LNCAP (cell line): ENCODE data around the gene EXD3.

Experiments
- TF ChIP-seq, protein P1 (sequence below): fragments of 450-650 bp; IDR thresholded peaks from 2 replicates; pipeline ENCODE4 v1.5.1; 2017; ENCODE audit warnings: mild to moderate bottlenecking

Gene EXD3

DNA sequence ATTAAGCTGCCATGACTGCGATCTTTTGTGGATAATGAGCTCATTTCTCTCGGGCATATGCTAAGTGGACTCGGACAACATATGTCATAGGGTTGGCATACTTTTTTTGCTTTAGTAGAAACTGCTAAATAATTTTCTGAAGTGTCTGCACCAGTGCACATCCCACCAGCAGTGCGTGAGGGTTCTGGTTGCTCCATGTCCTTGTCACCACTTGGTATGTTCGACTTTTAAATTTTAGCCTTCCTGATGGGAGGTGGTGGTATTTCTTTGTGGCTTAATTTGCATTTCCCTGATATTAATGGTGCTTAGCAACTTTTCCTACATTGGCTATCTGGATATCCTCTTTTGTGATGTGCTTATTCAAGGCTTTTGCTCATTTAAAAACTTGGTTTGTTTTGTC lies 63.1 kb downstream of the EXD3 start:
- TF ChIP-seq, protein P1, sequence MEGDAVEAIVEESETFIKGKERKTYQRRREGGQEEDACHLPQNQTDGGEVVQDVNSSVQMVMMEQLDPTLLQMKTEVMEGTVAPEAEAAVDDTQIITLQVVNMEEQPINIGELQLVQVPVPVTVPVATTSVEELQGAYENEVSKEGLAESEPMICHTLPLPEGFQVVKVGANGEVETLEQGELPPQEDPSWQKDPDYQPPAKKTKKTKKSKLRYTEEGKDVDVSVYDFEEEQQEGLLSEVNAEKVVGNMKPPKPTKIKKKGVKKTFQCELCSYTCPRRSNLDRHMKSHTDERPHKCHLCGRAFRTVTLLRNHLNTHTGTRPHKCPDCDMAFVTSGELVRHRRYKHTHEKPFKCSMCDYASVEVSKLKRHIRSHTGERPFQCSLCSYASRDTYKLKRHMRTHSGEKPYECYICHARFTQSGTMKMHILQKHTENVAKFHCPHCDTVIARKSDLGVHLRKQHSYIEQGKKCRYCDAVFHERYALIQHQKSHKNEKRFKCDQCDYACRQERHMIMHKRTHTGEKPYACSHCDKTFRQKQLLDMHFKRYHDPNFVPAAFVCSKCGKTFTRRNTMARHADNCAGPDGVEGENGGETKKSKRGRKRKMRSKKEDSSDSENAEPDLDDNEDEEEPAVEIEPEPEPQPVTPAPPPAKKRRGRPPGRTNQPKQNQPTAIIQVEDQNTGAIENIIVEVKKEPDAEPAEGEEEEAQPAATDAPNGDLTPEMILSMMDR, result no peak

DNA sequence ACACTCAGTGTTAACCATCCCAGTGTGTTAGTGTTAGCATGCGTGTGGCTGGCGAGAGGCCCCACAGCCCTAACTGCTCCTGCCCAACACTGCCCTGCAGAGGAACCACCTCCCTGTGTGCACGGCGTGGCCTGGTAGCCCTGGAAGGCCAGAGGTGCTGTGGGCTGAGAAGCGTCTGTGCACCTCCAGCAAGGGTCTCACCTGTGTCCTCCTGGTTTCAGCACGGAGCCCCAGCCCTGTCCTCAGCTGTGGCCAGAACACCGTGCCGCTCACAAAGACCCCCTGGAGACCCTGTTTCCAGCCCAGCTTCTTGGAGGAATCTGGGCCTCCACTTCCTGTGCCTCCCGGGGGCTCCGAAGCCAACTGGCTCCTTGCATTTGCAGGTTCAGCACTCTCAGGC lies 64.8 kb downstream of the EXD3 start:
- TF ChIP-seq, protein P1, result no peak

DNA sequence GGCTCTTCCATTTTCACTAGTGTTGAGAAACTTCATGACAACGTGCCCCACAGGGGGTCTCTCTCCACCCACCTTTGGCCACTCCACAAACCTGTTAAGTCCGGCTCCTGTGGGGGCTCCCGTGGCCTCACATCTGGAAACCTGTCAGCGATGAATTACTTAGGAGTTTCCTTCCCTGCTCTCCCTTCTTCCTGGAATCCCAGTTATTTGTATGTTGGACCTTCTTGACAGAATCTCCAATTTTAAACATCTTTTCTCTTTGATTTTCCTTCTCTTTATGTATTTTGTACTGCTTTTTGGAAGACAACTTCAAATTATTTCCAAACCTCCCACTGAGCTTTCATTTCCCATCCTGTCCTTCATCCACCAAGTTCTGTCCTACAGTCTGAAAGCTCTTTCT lies 65.8 kb downstream of the EXD3 start:
- TF ChIP-seq, protein P1, result no peak

DNA sequence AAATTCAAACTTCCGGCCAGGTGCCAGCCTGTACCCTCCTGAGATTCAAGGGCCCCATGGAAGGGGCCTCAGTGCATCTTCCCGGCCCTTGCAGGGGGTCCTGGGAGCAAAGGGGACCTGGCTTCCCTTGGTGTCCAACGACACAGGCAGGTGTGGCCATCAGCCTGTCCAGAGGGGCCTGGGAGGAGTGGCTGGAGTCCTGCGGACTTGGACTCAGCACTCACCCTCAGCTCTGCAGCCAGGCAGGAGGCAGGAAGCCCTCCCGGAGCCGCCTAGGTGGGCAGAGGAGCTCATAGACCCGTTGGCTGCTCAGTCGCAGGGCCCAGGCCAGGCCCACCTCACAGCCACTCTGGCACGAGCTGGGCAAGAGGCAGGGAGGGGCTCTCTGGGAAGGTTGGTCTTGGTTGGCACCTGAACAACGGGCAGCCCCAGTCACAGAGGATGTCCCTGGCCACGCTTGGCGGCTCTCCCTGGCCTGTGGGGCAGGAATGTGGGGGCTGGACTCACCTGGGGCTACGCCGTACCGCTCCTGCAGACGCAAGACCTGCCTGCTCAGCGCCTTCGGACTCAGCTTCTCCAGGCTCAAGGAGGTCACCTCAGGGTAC lies 67.1 kb downstream of the EXD3 start:
- TF ChIP-seq, protein P1, result no peak

DNA sequence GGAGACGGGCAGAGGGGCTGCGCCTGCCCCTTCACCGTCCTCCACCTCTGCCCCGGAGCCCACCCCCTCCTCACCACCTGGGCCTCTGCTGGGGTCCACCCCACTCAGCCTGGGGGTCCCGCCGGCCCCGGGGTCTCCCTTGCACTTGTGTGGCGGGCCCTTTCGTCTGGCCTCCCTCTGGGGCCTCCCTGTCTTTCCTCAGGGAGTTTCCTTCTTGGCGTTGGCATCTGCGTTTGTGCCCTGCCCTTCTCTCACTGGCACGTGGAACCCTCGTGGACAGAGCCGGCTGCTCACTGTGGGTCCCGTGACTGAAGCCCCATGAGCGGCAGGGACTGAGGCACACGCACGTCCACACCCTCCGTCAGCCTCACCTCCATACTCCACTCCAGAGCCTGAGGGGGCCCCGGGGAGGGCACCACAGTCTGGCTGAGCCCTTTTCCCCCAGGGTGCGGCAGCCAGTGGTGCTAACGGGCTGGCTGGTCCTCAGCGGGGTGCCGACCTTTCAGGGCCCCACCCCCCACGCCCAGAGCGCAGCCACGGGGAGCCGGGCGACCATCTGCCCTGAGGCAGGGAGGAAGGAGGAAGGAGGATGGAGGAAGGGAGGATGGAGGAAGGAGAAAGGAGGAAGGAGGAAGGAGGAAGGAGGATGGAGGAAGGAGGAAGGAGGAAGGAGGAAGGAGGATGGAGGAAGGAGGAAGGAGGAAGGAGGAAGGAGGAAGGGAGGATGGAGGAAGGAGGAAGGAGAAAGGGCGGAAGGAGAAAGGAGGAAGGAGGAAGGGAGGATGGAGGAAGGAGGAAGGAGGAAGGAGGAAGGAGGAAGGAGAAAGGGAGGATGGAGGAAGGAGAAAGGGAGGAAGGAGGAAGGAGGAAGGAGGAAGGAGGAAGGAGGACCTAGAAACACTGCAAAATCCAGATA lies 67.9 kb downstream of the EXD3 start:
- TF ChIP-seq, protein P1, result no peak

DNA sequence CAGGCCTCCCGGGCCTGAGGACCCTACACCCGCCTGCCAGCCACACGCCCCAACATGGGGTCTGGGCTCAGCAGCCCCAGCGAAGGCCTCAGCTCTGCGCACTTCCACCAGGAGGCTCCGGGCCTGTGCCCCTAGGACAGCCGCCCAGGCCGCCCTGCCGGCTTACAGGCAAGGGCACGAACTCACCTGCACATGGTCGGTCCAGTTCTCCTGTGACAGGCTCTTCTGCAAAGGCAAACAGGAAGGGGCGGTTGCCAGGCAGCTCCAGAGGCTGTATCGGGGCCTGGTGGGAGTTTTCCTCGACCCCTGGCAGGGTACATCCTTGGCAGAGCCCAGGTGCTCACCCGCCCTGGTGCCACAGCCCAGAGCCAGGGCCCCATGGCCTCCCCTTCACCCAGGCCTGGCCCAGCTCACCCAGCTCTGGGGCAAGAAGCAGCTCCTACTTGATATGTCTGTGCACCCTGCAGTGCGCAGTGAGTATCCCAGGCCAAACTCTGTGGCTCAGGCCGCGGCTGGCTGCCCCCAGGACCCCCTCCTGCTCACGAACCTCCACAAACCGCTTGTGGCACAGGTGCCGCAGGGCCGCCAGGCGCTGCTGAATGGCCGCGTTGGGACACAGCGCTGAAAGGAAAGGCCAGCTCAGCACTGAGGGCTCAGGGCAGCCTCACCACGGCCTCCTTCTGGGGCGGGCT lies 68.7 kb downstream of the EXD3 start:
- TF ChIP-seq, protein P1, result no peak

DNA sequence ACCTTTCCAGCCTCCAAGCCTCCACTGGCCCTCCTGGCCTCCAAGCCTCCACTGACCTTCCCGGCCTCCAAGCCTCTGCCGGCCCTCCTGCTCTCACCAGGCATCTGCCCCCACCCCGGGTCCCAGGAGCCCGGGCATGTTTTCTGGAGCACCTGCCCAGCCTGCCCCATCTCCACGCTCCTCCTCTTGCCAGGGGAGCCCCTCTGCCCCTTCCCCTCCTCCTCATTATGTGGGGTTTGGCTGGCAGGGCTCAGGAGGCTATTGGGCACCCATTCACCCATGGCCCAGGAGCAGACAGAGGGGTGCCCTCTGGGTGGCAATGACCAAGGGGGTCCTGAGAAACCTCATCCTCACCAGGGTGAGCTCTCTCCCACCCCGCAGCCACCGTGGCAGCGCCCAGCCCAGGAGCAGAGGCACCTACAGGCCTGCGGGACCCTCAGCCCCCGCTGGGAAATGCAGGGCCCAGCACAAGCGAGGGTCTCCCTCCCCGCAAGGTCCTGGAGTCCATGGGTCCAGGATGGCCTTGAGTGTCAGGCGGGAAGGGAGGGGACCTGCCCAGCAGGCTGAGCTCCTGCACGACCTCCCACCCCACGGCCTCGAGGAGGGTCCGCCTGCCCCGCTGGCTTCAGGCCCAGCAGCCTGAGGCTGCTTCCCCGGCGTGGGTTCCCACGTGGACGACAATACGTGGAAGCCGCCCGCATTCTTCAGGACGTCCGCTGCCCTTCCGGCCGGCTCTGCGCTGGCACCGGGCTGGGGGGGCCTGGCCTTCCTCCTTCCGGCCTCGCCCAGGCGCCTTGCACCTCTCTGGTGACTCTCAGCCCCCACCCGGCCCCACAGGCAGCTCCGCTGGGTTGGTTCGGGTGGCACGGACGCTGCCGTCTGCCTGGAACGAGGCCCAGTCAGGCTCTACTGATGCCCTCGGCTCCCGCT lies 69.5 kb downstream of the EXD3 start:
- TF ChIP-seq, protein P1, result no peak
